ENCODE measurements around the gene AP2M1.

AP2M1 gene

GRCh38 chr3:184230081-184230602 is 55.5 kb downstream of the AP2M1 start:
- DNase-seq, result no peak

GRCh38 chr3:184230603-184231528 is 56.2 kb downstream of the AP2M1 start:
- DNase-seq, result no peak

GRCh38 chr3:184231671-184232070 is 57.0 kb downstream of the AP2M1 start:
- no peak for DNase-seq

- no peak for DNase-seq
Measured at GRCh38 chr3:184233127-184233843, 58.6 kb downstream of the AP2M1 start.

All from activated naive CD4-positive, alpha-beta T cell treated with anti-CD3 and anti-CD28 coated beads, Interleukin-2, amount 50 U/mL, for 16 hours (primary cell).